K562 (cell line): Measurements from ENCODE around the gene ABHD16A. TPM values are rescaled to one million over a fixed set of nuclear protein-coding genes. Genes with fewer than 3 reads are reported as not detected.
A peak's percentile ranks its signal among the peaks of the same experiment; 100 is the strongest.

Experiments
- BRCA1 ChIP-seq, 2 experiments: fragments of 450-650 bp in 1 of 2; sonication (generic) in 1 of 2; formaldehyde crosslinking in 1 of 2; IDR thresholded peaks; 2 replicates each; pipeline versions ENCODE4 v1.5.0 to v1.6.1; 2017 to 2020; ENCODE audit warnings: mild to moderate bottlenecking in 1 of 2, missing genetic modification reagents in 1 of 2
- ESRRA ChIP-seq: fragments of 450-650 bp; IDR thresholded peaks from 2 replicates; pipeline ENCODE4 v1.6.1; 2014; ENCODE audit warnings: low read depth, mild to moderate bottlenecking, moderate library complexity, borderline replicate concordance
- HDAC8 ChIP-seq: fragments of 450-650 bp; IDR thresholded peaks from 2 replicates; pipeline ENCODE4 v1.6.1; 2016; ENCODE audit warnings: mild to moderate bottlenecking, missing genetic modification characterization, moderate library complexity, missing compliant biosample characterization
- KAT8 ChIP-seq: fragments of 450-650 bp; IDR thresholded peaks from 2 replicates; pipeline ENCODE4 v1.6.1; 2016; ENCODE audit warnings: low read depth, mild to moderate bottlenecking
- KLF10 ChIP-seq: fragments of 250-450 bp; sonication (Bioruptor Pico); IDR thresholded peaks from 2 replicates; pipeline ENCODE4 v1.6.1; 2021; ENCODE audit warnings: matching md5 sums
- RCOR1 ChIP-seq, 2 experiments: IDR thresholded peaks; 2 replicates each; pipeline ENCODE4 v1.6.1; 2012; ENCODE audit warnings: low read depth in 2 of 2, low read length in 2 of 2, borderline replicate concordance in 1 of 2, improper control_type of control experiment in 1 of 2
- RUNX1 ChIP-seq: sonication (generic); IDR thresholded peaks from 2 replicates; pipeline ENCODE4 v1.6.1; 2016; ENCODE audit warnings: antibody characterized with exemption, low read depth
- SMC3 ChIP-seq: conservative IDR thresholded peaks from 2 replicates; pipeline ENCODE4 v1.6.1; 2011; ENCODE audit warnings: low read depth, low read length, improper control_type of control experiment; ENCODE audit not compliant: insufficient read depth
- SPI1 ChIP-seq: IDR thresholded peaks from 2 replicates; pipeline ENCODE4 v1.6.1; 2011; ENCODE audit warnings: low read depth, low read length, control low read depth, borderline replicate concordance
- SREBF2 ChIP-seq: sonication (generic); formaldehyde crosslinking; IDR thresholded peaks from 2 replicates; pipeline ENCODE4 v1.4.0; 2020; ENCODE audit warnings: mild to moderate bottlenecking, missing genetic modification reagents
- ZC3H8 ChIP-seq: fragments of 450-650 bp; IDR thresholded peaks from 2 replicates; pipeline ENCODE4 v1.6.1; 2017
- polyA plus RNA-seq, 8 experiments: library from polyadenylated mRNA; depleted of rRNA in 4 of 8; stranded (reverse) in 5 of 8; unstranded in 3 of 8; fragments of >200 nt; fragmentation: Nextera tagmentation in 2 of 8; fragmentation: Illumina TruSeq in 1 of 8; extraction: Ambion mirVana in 2 of 8; extraction: Trizol in 1 of 8; gene quantifications; 2 replicates each; pipeline versions ENCODE4 v1.2.1 to v1.2.3, GENCODE V29; 2011 to 2014; ENCODE audit warnings: inconsistent platforms in 1 of 8, missing spikeins in 1 of 8
- total RNA-seq, 7 experiments: library from RNA; depleted of rRNA in 6 of 7; stranded (reverse); fragments of >200 nt in 6 of 7; fragmentation: Illumina TruSeq in 2 of 7; extraction: Trizol in 2 of 7; gene quantifications; 2 replicates each; pipeline versions ENCODE4 v1.2.1 to v1.2.3, GENCODE V29; 2011 to 2021; ENCODE audit warnings: low replicate concordance in 1 of 7
- TF ChIP-seq, protein P1 (sequence below): sonication (generic); formaldehyde crosslinking; IDR thresholded peaks from 2 replicates; pipeline ENCODE4 v1.8.0; 2023; ENCODE audit warnings: missing genetic modification reagents, mild to moderate bottlenecking, borderline replicate concordance
- TF ChIP-seq, protein P2 (sequence below), 3 experiments: fragments of 200-800 bp in 1 of 3; sonication (Bioruptor generic) in 1 of 3; sonication (generic) in 1 of 3; formaldehyde crosslinking in 1 of 3; IDR thresholded peaks; 2 replicates each; pipeline versions ENCODE4 v1.6.1 to v1.8.0; 2016 to 2022; ENCODE audit warnings: mild to moderate bottlenecking in 2 of 3, missing compliant biosample characterization in 2 of 3, missing genetic modification characterization in 2 of 3, missing genetic modification reagents in 1 of 3

The ABHD16A gene
- total and polyA plus RNA-seq, 9 of the 15 experiments (the other 6 are each of a cell fraction or from before 2014, with no cell fraction given): 25.8 to 120 (median 81.6) TPM

DNA sequence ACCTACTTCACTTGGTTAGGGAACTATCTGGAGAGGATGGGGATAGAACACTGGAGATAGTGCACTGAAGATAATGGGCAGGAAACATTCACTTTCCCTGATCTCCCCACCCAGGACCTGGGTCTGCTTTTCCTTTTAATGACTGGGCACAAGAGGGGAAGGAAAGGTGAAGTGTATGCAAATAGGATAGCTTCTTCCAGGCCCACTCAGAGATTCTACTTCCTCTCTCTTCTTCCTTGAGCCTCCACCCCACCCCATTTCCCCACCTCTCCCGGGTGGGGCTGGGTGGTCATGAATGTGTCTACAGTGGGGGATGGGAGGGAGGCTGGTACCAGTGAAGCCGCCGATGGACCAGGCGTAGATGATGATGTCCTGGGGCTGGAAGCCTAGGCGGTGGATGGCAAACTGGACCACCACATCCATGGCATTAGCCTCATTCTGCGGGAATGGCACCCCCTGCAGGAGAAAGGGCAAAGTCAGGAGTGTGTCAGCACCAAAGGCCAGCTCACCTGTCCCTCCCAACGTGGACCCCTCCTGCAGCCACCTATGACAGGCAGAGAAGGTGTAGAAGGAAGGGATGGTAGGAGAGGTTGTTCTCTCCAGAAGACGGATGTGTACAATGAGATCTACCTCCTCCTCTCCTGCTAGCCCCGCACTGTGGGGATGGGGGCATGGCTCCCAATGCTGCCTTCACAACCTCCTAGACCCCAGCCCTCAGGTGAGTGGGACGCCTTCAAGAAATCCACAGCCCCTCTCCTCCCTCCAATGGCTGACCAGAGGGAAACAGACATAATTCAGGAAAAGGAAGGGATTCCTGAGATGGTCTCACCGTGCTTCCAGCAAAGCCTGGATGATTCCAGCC lies 13.6 kb downstream of the ABHD16A start (continued):
- TF ChIP-seq, protein P1, sequence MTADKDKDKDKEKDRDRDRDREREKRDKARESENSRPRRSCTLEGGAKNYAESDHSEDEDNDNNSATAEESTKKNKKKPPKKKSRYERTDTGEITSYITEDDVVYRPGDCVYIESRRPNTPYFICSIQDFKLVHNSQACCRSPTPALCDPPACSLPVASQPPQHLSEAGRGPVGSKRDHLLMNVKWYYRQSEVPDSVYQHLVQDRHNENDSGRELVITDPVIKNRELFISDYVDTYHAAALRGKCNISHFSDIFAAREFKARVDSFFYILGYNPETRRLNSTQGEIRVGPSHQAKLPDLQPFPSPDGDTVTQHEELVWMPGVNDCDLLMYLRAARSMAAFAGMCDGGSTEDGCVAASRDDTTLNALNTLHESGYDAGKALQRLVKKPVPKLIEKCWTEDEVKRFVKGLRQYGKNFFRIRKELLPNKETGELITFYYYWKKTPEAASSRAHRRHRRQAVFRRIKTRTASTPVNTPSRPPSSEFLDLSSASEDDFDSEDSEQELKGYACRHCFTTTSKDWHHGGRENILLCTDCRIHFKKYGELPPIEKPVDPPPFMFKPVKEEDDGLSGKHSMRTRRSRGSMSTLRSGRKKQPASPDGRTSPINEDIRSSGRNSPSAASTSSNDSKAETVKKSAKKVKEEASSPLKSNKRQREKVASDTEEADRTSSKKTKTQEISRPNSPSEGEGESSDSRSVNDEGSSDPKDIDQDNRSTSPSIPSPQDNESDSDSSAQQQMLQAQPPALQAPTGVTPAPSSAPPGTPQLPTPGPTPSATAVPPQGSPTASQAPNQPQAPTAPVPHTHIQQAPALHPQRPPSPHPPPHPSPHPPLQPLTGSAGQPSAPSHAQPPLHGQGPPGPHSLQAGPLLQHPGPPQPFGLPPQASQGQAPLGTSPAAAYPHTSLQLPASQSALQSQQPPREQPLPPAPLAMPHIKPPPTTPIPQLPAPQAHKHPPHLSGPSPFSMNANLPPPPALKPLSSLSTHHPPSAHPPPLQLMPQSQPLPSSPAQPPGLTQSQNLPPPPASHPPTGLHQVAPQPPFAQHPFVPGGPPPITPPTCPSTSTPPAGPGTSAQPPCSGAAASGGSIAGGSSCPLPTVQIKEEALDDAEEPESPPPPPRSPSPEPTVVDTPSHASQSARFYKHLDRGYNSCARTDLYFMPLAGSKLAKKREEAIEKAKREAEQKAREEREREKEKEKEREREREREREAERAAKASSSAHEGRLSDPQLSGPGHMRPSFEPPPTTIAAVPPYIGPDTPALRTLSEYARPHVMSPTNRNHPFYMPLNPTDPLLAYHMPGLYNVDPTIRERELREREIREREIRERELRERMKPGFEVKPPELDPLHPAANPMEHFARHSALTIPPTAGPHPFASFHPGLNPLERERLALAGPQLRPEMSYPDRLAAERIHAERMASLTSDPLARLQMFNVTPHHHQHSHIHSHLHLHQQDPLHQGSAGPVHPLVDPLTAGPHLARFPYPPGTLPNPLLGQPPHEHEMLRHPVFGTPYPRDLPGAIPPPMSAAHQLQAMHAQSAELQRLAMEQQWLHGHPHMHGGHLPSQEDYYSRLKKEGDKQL (CRISPR knock-in tag): 0 out of 2 replicates have a peak, but pooled peaks have one; percentile 81
- TF ChIP-seq BRCA1 (IDR thresholded peaks at IDR 0.05) (no peak), BRCA1 (CRISPR knock-in tag; IDR thresholded peaks at IDR 0.05) (no peak), HDAC8 (tag) (no peak), SREBF2 (CRISPR knock-in tag) (no peak), SMC3 (peak; percentile 36; the same call in 1 of the 2 replicates), ESRRA (0 out of 2 replicates have a peak, but pooled peaks have one; percentile 9), KAT8 (0 out of 2 replicates have a peak, but pooled peaks have one; percentile 2), RUNX1 (peak; percentile 45; the same call in 1 of the 2 replicates), RCOR1 (IDR thresholded peaks at IDR 0.05; ENCODE audit: borderline replicate concordance in 1 of 2, low read depth in 2 of 2, low read length in 2 of 2) (0 out of 4 replicates have a peak, but pooled peaks of 1 of the 2 experiments have one; percentile 48), KLF10 (CRISPR knock-in tag) (0 out of 2 replicates have a peak, but pooled peaks have one; percentile 35), ZC3H8 (no peak), SPI1 (peak; percentile 70)
- TF ChIP-seq, protein P2, sequence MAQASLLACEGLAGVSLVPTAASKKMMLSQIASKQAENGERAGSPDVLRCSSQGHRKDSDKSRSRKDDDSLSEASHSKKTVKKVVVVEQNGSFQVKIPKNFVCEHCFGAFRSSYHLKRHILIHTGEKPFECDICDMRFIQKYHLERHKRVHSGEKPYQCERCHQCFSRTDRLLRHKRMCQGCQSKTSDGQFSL (CRISPR knock-in tag; IDR thresholded peaks at IDR 0.05): 0 out of 2 replicates have a peak, but pooled peaks have one; percentile 12
- TF ChIP-seq, protein P2 (tag; IDR thresholded peaks at IDR 0.05): no peak
